HG02973 (cell line): ENCODE measurements around the gene THTPA.
"Not testable (repeated sequence)": the region's sequence is repeated elsewhere in the genome, so short reads cannot be mapped to it uniquely, and the experiment has no call there.

ENCODE experiments used
- ATAC-seq: cut with Tn5 transposase; IDR thresholded peaks from one replicate; pipeline ENCODE4 v1.9.1; 2021; ENCODE audit warnings: moderate library complexity; ENCODE audit not compliant: unreplicated experiment

Gene THTPA

GRCh38 chr14:23533652-23534435, 22.2 kb upstream of the THTPA start:
- ATAC-seq = no peak

DNA sequence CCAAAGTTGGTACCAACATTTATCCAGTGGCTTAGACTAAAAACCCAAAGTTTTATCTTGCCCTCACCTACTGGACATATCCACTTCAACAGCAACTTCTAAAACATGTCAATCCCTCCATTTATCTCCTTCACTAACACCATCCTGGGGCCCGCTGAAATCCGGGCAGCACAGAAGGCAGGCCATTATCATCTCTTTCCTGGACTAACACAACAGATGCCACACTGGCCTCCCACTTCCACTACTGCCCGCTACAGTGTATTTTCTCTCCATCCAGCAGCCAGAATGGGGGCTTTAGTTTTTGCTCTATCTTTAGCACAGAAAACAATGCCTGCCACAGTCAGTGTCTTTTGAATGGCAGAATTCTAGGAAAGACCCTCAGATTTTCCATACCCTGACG, 20.1 kb upstream of the THTPA start:
- no peak for ATAC-seq

GRCh38 chr14:23536494-23536893, 19.6 kb upstream of the THTPA start:
- no peak for ATAC-seq

- ATAC-seq = not testable (repeated sequence)
These were observed 19.2 kb upstream of the THTPA start for GRCh38 chr14:23536906-23537305.

DNA sequence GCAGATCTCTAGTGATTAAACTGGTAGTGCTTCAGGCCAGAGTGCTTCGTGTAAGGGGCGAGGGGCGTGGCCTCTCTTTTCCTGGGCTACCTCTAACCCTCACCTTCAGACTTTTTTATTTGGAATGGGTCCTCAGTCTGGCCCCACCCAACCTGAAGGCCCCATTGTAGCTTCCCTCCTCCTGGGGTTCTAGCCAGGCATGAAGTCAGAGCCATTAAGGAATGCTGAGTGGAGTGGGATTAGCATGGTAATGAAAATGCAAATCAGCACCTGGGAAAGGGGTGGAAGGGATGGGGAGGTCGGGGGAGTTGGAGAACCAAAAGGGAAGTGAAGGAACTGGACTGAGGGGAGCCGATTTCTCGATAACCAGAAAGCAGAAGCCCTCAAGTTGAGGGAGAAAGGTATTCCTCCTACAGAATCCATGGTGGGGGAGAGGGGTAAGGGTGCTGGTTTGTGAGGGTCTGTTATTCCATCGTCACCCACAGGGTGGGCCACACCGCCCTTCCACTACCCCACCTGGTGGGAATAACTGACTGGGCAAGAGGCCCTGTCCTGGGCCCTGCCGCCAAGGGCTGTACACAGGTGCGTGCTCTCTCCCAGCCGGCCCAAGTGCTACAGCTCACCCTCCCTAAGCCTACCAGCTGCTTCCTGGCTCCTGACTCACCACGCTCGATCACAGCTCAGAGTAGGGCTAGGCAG, 18.6 kb upstream of the THTPA start:
- no peak for ATAC-seq

DNA sequence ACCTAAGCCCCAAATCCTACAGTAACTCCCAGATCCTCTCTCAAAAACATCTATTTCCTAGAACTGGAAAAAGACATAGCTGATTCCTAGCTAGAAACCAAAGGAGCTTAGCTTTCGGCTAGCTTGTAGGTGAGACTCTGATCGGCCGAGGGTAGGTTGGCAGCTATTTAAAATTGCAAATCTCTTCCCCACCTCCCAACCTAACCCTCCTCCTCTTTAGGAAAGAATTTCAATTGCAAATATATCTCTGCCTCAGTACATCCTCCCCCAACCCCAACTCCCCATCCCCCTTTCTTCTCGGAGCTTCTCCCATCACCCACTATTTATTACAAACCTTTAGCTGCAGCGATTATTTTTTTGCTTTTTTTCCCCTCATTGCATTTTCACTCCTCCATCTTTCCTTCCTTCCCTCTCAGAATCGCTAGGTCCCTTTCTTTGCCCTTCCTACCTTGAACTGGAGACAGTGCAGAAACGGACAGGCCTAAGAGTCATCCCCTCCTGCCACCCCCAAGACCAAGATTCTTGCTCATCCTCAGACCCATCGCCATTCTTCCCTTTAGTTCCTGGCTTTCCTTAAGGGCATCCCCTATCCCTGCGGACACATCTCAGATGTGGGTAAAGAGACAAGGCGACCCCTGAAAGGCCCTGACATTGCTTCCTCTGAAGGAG, 17.9 kb upstream of the THTPA start:
- no peak for ATAC-seq

- ATAC-seq = no peak
These were observed 17.3 kb upstream of the THTPA start for GRCh38 chr14:23538785-23539184.

DNA sequence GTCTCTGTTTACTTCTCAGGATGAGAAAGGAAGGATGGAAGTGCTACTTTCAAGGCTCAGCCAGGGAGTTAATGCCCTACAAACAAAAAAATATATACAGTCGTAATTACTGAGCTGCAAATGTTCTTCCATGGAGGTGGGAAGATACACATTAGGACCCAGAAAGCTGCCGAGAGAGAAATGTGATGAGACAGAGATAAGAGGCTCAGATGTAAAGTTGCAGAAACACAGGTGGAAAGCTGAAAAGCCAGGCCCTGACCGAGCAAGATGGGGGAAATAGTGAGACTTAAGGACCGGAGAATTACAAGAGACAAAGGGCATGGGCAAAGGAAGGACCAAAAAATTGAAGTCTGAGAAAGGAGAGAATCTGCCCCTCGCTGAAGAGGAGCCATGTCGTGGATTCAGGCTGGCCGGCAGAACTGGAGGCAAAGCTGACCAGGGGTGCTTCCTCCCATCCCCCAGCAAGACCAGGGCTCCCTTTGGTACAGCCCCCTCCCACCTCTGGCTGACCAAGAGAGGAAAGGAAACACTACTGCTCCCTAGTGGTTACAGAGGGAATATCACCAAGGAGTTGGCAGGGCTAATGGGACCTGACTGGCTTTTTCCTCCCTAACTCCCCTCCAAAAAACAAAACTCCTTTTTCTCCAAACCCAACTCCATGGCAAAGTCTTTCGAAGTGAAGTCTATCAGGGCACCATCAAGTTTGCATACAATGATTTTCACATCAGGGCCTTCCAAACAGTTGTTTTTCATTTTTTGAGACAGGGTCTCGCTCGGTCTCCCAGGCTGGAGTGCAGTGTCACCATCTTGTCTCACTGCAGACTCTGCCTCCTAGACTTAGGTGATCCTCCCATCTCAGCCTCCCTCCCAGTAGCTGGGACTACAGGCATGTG, 16.6 kb upstream of the THTPA start:
- no peak for ATAC-seq

GRCh38 chr14:23540141-23540469, 16.0 kb upstream of the THTPA start:
- no peak for ATAC-seq

GRCh38 chr14:23542261-23542660, 13.8 kb upstream of the THTPA start:
- ATAC-seq = no peak

GRCh38 chr14:23543403-23543802, 12.7 kb upstream of the THTPA start:
- ATAC-seq = no peak

DNA sequence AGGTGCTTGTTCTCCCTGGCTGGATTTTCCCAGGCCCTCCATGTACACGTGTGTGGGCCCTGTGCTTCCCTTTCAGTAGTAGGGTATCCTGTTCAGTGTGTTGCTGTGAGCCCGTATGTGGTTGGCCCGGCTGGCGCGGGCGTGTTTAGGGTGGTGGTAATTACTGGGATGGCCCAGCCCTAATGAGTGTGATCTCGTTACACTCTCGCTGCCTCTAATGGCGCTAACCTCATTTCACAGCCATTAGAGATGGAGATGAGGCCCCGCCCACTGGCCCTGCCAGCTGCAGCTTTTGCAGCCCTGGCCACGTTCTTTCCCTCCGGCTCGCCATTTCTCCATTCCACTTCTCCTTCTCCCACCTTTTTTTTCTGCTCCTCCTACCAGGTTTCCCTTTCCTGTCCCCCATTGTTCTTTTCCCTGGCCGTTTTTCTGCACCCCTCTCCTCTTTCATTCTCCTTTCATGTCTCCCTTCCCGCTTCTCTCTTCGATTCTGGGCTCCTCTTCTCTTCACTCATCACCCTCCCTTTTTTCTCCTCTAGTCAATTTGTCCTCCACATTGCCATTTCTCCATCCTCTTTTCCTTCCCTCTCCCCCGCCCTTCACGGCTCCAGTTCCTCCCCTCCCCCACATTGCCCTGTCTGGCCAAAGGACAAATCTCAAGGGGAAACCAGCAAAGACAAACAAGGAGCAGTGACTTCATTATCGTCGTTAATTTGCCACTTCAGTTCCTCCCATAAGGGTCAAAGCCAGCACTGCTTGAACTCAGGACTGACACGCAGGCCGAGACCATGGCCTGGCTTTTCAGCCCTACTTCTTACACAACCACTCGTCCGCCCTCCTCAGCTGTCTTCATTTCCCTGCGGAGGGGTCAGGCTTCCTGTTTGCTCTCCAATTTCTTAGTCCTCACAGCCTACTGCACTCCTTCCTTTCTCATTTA, 11.3 kb upstream of the THTPA start:
- no peak for ATAC-seq

- ATAC-seq = no peak
These were observed 10.2 kb upstream of the THTPA start for GRCh38 chr14:23545740-23546365.

DNA sequence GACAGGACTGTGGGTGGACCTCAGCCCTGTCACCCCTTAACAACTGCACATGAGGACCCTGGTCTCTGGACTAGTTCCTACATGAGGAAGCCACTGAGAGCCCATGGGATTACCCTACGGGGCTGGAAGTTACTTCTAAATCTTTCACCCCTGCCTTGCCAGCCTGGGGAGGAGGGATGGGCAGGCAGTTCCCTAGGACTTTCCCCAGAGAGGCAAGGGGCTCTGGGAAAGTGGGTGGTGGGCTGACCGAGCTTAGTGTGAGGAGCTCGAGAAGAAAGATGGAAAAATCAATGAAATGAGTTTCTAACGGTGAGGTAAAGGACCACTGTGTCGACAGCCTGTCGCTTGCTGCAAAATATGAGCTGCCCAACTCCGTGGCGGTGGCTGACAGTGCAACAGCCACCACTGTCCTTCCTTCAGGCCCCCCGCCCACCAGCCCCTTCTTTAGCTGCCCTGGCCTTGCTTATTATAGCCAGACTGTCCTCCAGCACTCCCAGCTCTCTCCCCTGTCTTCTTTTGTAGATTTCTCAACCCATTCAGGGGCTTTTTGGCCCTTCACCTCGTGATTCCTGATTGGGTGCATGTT, 9.5 kb upstream of the THTPA start:
- ATAC-seq = no peak

GRCh38 chr14:23547924-23548323, 8.1 kb upstream of the THTPA start:
- ATAC-seq = no peak

- no peak for ATAC-seq
These were observed 7.4 kb upstream of the THTPA start for GRCh38 chr14:23548351-23549318.

DNA sequence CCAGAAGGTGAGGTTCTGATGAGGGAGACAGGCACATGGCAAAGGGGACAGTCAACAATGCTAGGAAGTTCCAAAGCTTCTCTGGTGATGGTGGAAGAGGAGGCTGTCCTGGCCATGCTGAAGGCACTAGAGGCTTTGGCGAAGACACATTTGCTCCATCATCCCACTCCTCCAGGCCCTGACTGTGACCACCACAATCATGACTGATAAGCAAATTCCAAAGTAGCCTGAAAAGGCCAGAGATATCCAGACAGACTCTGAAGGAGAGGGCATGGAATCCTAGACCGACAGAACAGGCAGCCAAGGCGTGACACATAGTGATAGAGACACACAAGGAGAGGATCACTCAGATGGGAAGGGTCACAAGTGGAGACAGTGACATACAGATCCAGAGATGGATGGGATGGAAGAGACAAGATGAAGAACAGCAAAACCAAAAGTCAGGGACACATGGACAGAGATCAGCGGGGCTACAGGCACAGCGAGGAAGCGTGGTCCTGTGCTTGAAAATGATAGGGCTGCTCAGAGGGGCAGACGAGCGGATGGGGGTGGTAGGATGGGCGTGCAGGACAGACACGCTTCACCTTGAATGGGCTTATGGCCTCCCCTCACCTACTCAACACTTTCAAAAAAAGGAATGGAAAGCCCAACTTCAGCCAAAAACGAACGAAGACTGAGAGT, 5.8 kb upstream of the THTPA start:
- ATAC-seq = no peak
